ENCODE results near the gene FOXP1. TPM values are rescaled to one million over a fixed set of nuclear protein-coding genes. Genes with fewer than 3 reads are reported as not detected.

The FOXP1 gene
- total and polyA plus RNA-seq, 3 experiments from 2014 or later, result 142 to 185 (median 147) TPM

GRCh38 chr3:71122641-71123040 lies 460.9 kb downstream of the FOXP1 start:
- H3K27me3 Mint-ChIP-seq, result no peaks in the 10 kb centered on the region
- Histone ChIP-seq H3K27ac (ENCODE audit: low read depth, low read length) (no peak overlapping the region), H3K9me3 (ENCODE audit: low read length) (no peaks in the 10 kb centered on the region), H3K4me3 (ENCODE audit: low read length) (no peak overlapping the region), H3K36me3 (ENCODE audit: insufficient read depth, low read length) (no peaks in the 10 kb centered on the region), H3K4me1 (ENCODE audit: insufficient read depth, low read length) (peaks cover 65% of the 10 kb centered on the region), H3K27me3 (ENCODE audit: insufficient read depth, low read length, poor library complexity, severe bottlenecking) (no peaks in the 10 kb centered on the region)
- peak overlapping the region in 6 of 8 donors; percentile 25 to 64 (median 58) for H3K27ac Mint-ChIP-seq
- peaks cover 85 to 91% (median 88%) of the 10 kb centered on the region in 3 donors for H3K4me1 Mint-ChIP-seq
- no peak for DNase-seq
- peaks cover 6 to 58% (median 26%) of the 10 kb centered on the region in 3 donors for H3K36me3 Mint-ChIP-seq
- H3K9me3 Mint-ChIP-seq, result no peaks in the 10 kb centered on the region
- POLR2A ChIA-PET, result no interaction called here
- H3K4me3 Mint-ChIP-seq, result no peak overlapping the region
- CTCF ChIA-PET, result interaction anchor here (0.7 kb wide), 1 partner anchor 24 kb away, joined by 3 read pairs; no protein-coding TSS in a partner anchor

- H3K9me3 ChIP-seq (ENCODE audit: low read length), result no peaks in the 10 kb centered on the region
- Mint-ChIP-seq H3K4me1 (peaks cover 86 to 92% (median 91%) of the 10 kb centered on the region in 3 donors), H3K9me3 (no peaks in the 10 kb centered on the region), H3K27ac (peak overlapping the region; percentile 2 to 88 (median 28)), H3K4me3 (peak overlapping the region in 2 of 7 donors; percentile 16 to 25), H3K27me3 (no peaks in the 10 kb centered on the region), H3K36me3 (peaks cover 6 to 63% (median 29%) of the 10 kb centered on the region in 3 donors)
- H3K4me3 ChIP-seq (ENCODE audit: low read length), result no peak overlapping the region
- H3K27ac ChIP-seq (ENCODE audit: low read depth, low read length), result no peak overlapping the region
- ChIA-PET POLR2A (no interaction called here), CTCF (interaction anchor here (1.3 kb wide), 1 partner anchor 36 kb away, joined by 4 read pairs; no protein-coding TSS in a partner anchor)
- peaks cover 66% of the 10 kb centered on the region for H3K4me1 ChIP-seq (ENCODE audit: insufficient read depth, low read length)
- DNase-seq, result no peak
- no peaks in the 10 kb centered on the region for H3K36me3 ChIP-seq (ENCODE audit: insufficient read depth, low read length)
- H3K27me3 ChIP-seq (ENCODE audit: insufficient read depth, low read length, poor library complexity, severe bottlenecking), result no peaks in the 10 kb centered on the region
Observed at GRCh38 chr3:71121429-71122167, 461.9 kb downstream of the FOXP1 start.

GRCh38 chr3:71120012-71120411 lies 463.5 kb downstream of the FOXP1 start:
- CTCF ChIA-PET, result no interaction called here
- no peaks in the 10 kb centered on the region for H3K36me3 ChIP-seq (ENCODE audit: insufficient read depth, low read length)
- Mint-ChIP-seq H3K36me3 (peaks cover 4 to 63% (median 27%) of the 10 kb centered on the region in 3 donors), H3K27me3 (no peaks in the 10 kb centered on the region), H3K4me3 (no peak overlapping the region), H3K27ac (peak overlapping the region in 4 of 8 donors; percentile 20 to 68 (median 34)), H3K9me3 (no peaks in the 10 kb centered on the region), H3K4me1 (peaks cover 83 to 93% (median 90%) of the 10 kb centered on the region in 3 donors)
- no peak overlapping the region for H3K27ac ChIP-seq (ENCODE audit: low read depth, low read length)
- DNase-seq, result no peak
- H3K4me3 ChIP-seq (ENCODE audit: low read length), result no peak overlapping the region
- peaks cover 63% of the 10 kb centered on the region for H3K4me1 ChIP-seq (ENCODE audit: insufficient read depth, low read length)
- H3K9me3 ChIP-seq (ENCODE audit: low read length), result no peaks in the 10 kb centered on the region
- H3K27me3 ChIP-seq (ENCODE audit: insufficient read depth, low read length, poor library complexity, severe bottlenecking), result no peaks in the 10 kb centered on the region
- POLR2A ChIA-PET, result no interaction called here

- Mint-ChIP-seq H3K4me3 (peak overlapping the region in 2 of 7 donors; percentile 4 to 13), H3K27ac (peak overlapping the region in 7 of 8 donors; percentile 12 to 84 (median 47)), H3K27me3 (no peaks in the 10 kb centered on the region), H3K9me3 (no peaks in the 10 kb centered on the region), H3K4me1 (peaks cover 79 to 94% (median 91%) of the 10 kb centered on the region in 3 donors), H3K36me3 (peaks cover 0 to 67% (median 28%) of the 10 kb centered on the region in 3 donors)
- Histone ChIP-seq H3K4me3 (ENCODE audit: low read length) (no peak overlapping the region), H3K27ac (ENCODE audit: low read depth, low read length) (no peak overlapping the region), H3K4me1 (ENCODE audit: insufficient read depth, low read length) (peaks cover 65% of the 10 kb centered on the region), H3K36me3 (ENCODE audit: insufficient read depth, low read length) (no peaks in the 10 kb centered on the region), H3K9me3 (ENCODE audit: low read length) (no peaks in the 10 kb centered on the region), H3K27me3 (ENCODE audit: insufficient read depth, low read length, poor library complexity, severe bottlenecking) (no peaks in the 10 kb centered on the region)
- DNase-seq, result no peak
- POLR2A ChIA-PET, result no interaction called here
- CTCF ChIA-PET, result no interaction called here
Observed at GRCh38 chr3:71119171-71119570, 464.4 kb downstream of the FOXP1 start.

GRCh38 chr3:71118436-71118835 lies 465.1 kb downstream of the FOXP1 start:
- Histone ChIP-seq H3K27ac (ENCODE audit: low read depth, low read length) (no peak overlapping the region), H3K27me3 (ENCODE audit: insufficient read depth, low read length, poor library complexity, severe bottlenecking) (no peaks in the 10 kb centered on the region), H3K9me3 (ENCODE audit: low read length) (no peaks in the 10 kb centered on the region), H3K36me3 (ENCODE audit: insufficient read depth, low read length) (no peaks in the 10 kb centered on the region), H3K4me3 (ENCODE audit: low read length) (no peak overlapping the region), H3K4me1 (ENCODE audit: insufficient read depth, low read length) (peaks cover 61% of the 10 kb centered on the region)
- H3K27ac Mint-ChIP-seq, result no peak overlapping the region
- no peak for DNase-seq
- H3K9me3 Mint-ChIP-seq, result no peaks in the 10 kb centered on the region
- H3K36me3 Mint-ChIP-seq, result peaks cover 0 to 69% (median 25%) of the 10 kb centered on the region in 3 donors
- ChIA-PET CTCF (no interaction called here), POLR2A (interaction anchor here (1.0 to 1.2 kb wide), 2 partner anchors 12 to 128 kb away, joined by 3 read pairs; no protein-coding TSS in a partner anchor)
- peaks cover 77 to 96% (median 90%) of the 10 kb centered on the region in 3 donors for H3K4me1 Mint-ChIP-seq
- no peak overlapping the region for H3K4me3 Mint-ChIP-seq
- H3K27me3 Mint-ChIP-seq, result no peaks in the 10 kb centered on the region

- peaks cover 75 to 95% (median 89%) of the 10 kb centered on the region in 3 donors for H3K4me1 Mint-ChIP-seq
- Histone ChIP-seq H3K4me3 (ENCODE audit: low read length) (no peak overlapping the region), H3K36me3 (ENCODE audit: insufficient read depth, low read length) (peaks cover 4% of the 10 kb centered on the region), H3K9me3 (ENCODE audit: low read length) (no peaks in the 10 kb centered on the region), H3K27me3 (ENCODE audit: insufficient read depth, low read length, poor library complexity, severe bottlenecking) (no peaks in the 10 kb centered on the region), H3K27ac (ENCODE audit: low read depth, low read length) (no peak overlapping the region), H3K4me1 (ENCODE audit: insufficient read depth, low read length) (peaks cover 54% of the 10 kb centered on the region)
- DNase-seq, result no peak
- H3K4me3 Mint-ChIP-seq, result no peak overlapping the region
- H3K27ac Mint-ChIP-seq, result peak overlapping the region in 6 of 8 donors; percentile 7 to 96 (median 24)
- H3K27me3 Mint-ChIP-seq, result no peaks in the 10 kb centered on the region
- ChIA-PET POLR2A (interaction anchor here (1.0 to 1.2 kb wide), 2 partner anchors 13 to 127 kb away, joined by 3 read pairs; no protein-coding TSS in a partner anchor), CTCF (no interaction called here)
- H3K36me3 Mint-ChIP-seq, result peaks cover 0 to 67% (median 30%) of the 10 kb centered on the region in 3 donors
- no peaks in the 10 kb centered on the region for H3K9me3 Mint-ChIP-seq
Observed at GRCh38 chr3:71117572-71118247, 465.8 kb downstream of the FOXP1 start.

- CTCF ChIA-PET, result interaction anchor here (1.1 kb wide), 1 partner anchor 396 kb away, joined by 3 read pairs; no protein-coding TSS in a partner anchor
- peaks cover 5 to 80% (median 31%) of the 10 kb centered on the region in 3 donors for H3K36me3 Mint-ChIP-seq
- no peak for DNase-seq
- H3K4me1 Mint-ChIP-seq, result peaks cover 64 to 95% (median 86%) of the 10 kb centered on the region in 3 donors
- H3K9me3 Mint-ChIP-seq, result no peaks in the 10 kb centered on the region
- peak overlapping the region in 4 of 8 donors; percentile 6 to 78 (median 12) for H3K27ac Mint-ChIP-seq
- no peak overlapping the region for H3K27ac ChIP-seq (ENCODE audit: low read depth, low read length)
- no peak overlapping the region for H3K4me3 Mint-ChIP-seq
- H3K27me3 ChIP-seq (ENCODE audit: insufficient read depth, low read length, poor library complexity, severe bottlenecking), result no peaks in the 10 kb centered on the region
- H3K9me3 ChIP-seq (ENCODE audit: low read length), result no peaks in the 10 kb centered on the region
- H3K4me3 ChIP-seq (ENCODE audit: low read length), result no peak overlapping the region
- H3K4me1 ChIP-seq (ENCODE audit: insufficient read depth, low read length), result peaks cover 49% of the 10 kb centered on the region
- no peaks in the 10 kb centered on the region for H3K27me3 Mint-ChIP-seq
- POLR2A ChIA-PET, result no interaction called here
- peaks cover 29% of the 10 kb centered on the region for H3K36me3 ChIP-seq (ENCODE audit: insufficient read depth, low read length)
Observed at GRCh38 chr3:71114610-71115009, 468.9 kb downstream of the FOXP1 start.

GRCh38 chr3:71112576-71112975 lies 471.0 kb downstream of the FOXP1 start:
- ChIA-PET CTCF (no interaction called here), POLR2A (no interaction called here)
- Mint-ChIP-seq H3K36me3 (peaks cover 5 to 81% (median 26%) of the 10 kb centered on the region in 3 donors), H3K4me1 (peaks cover 64 to 96% (median 88%) of the 10 kb centered on the region in 3 donors), H3K9me3 (no peaks in the 10 kb centered on the region), H3K27me3 (no peaks in the 10 kb centered on the region), H3K4me3 (peak overlapping the region in 1 of 7 donors; percentile 8), H3K27ac (peak overlapping the region in 4 of 8 donors; percentile 2 to 87 (median 44))
- Histone ChIP-seq H3K36me3 (ENCODE audit: insufficient read depth, low read length) (peaks cover 29% of the 10 kb centered on the region), H3K4me3 (ENCODE audit: low read length) (no peak overlapping the region), H3K9me3 (ENCODE audit: low read length) (no peaks in the 10 kb centered on the region), H3K27ac (ENCODE audit: low read depth, low read length) (no peak overlapping the region), H3K4me1 (ENCODE audit: insufficient read depth, low read length) (peaks cover 29% of the 10 kb centered on the region), H3K27me3 (ENCODE audit: insufficient read depth, low read length, poor library complexity, severe bottlenecking) (no peaks in the 10 kb centered on the region)
- DNase-seq, result no peak

Data from CD8-positive, alpha-beta memory T cell (primary cell).